Measurements from ENCODE around the gene TPM4. TPM values are rescaled to one million over a fixed set of nuclear protein-coding genes. Genes with fewer than 3 reads are reported as not detected.
"Not testable (repeated sequence)": the region's sequence is repeated elsewhere in the genome, so short reads cannot be mapped to it uniquely, and the experiment has no call there.

The TPM4 gene
- total RNA-seq (2014; rRNA removed; shearing (Covaris generic); ENCODE audit: low replicate concordance): 1,104 and 1,574 TPM in 2 replicates

GRCh38 chr19:16076154-16076957, at the start of gene TPM4:
Gene TPM4, plus strand, starts transcription at chr19:16076495. Its CDS starts 71 bp downstream, at chr19:16076566.
- Histone ChIP-seq H3K27me3 (no peaks in the 10 kb centered on the region), H3K36me3 (peaks cover 88% of the 10 kb centered on the region), H3K4me3 (peak within 1 kb of the TSS; percentile 73), H3K9me3 (no peaks in the 10 kb centered on the region)
- peak; percentile 99 for DNase-seq

DNA sequence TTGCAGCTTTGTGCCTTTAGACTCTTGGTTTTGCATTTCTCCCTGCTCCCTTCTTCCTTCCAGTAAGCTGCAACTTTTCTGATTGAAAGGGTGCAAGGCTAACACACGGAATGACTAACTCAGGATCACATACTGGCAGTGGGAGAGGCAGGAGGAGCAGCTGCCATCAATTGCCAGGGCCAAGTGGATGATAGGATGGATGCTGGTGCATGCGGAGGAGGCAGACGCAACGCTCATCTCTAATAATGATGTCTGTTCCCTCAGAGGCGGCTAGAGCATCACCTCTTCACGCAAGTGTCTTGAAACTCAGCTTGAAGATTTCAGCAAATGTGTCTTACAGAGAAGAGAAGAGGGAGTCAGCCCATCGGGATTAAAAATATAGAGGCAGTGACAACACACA, 49.5 kb upstream of the TPM4 start:
- no peak overlapping the region for H3K4me3 ChIP-seq
- no peak for DNase-seq
- H3K9me3 ChIP-seq: no peaks in the 10 kb centered on the region
- H3K36me3 ChIP-seq: no peaks in the 10 kb centered on the region
- no peaks in the 10 kb centered on the region for H3K27me3 ChIP-seq

DNA sequence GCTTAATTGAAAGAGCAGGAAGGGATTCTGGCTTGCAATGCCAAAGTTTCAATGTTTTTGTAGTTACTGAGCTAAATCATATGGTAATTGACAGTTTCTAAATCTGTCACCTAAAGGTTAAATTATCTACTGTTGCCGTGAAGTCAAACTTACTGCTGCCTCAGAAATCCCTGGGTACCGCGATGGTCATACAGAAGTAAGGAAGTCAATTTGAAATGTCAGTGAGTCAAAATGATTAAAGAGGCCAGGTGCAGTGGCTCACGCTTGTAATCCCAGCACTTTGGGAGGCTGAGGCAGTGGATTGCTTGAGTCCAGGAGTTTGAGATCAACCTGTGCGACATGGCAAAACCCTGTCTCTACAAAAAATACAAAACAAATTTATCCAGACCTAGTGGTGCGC, 48.8 kb upstream of the TPM4 start:
- H3K27me3 ChIP-seq: no peaks in the 10 kb centered on the region
- H3K9me3 ChIP-seq: no peaks in the 10 kb centered on the region
- no peak for DNase-seq

GRCh38 chr19:16030155-16030554, 46.1 kb upstream of the TPM4 start:
- not testable (repeated sequence) for H3K27me3 ChIP-seq, DNase-seq, H3K9me3 ChIP-seq

More for the DNA sequence above, 48.8 kb upstream of the TPM4 start:
- Histone ChIP-seq H3K4me3 (no peak overlapping the region), H3K36me3 (no peaks in the 10 kb centered on the region)

DNA sequence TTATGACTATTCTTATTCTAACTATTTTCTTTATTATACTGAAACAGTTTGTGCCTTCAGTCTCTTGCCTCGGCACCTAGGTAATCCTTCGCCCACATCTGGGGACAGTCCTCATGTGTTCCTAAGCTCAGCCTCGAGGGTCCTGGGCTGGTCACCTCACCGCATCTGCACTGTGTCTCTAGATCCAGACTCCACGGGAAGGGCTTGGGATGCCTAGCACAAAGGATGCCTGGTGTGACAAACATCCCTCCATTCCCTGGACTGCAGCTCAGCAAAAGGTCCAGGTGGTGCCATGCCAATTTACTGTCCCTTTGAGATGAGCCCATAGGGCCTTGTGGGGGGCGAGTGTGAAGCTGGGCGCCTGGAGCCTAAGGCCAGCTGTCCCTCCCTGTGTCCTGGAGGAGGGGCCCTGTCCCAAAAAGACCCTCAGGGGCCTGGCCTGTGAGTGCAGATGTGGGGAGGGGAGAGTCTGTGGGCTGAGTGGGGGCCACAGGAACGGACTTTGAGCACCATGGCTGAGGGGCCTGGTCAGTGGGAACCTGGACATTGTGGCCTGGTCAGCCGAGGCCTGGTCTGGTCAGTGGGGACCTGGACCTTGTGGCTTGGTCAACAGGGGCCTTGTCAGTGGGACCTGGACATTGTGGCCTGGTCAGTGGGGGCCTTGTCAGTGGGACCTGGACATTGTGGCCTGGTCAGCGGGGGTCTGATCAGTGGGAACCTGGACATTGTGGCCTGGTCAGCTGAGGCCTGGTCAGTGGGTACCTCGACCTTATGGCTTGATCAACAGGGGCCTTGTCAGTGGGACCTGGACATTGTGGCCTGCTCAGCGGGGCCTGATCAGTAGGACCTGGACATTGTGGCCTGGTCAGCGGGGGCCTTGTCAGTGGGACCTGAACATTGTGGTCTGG, 45.1 kb upstream of the TPM4 start:
- Histone ChIP-seq H3K9me3 (no peaks in the 10 kb centered on the region), H3K4me3 (no peak overlapping the region), H3K36me3 (no peaks in the 10 kb centered on the region), H3K27me3 (no peaks in the 10 kb centered on the region)
- no peak for DNase-seq

More at GRCh38 chr19:16030155-16030554, 46.1 kb upstream of the TPM4 start:
- H3K36me3 ChIP-seq, H3K4me3 ChIP-seq: not testable (repeated sequence)

DNA sequence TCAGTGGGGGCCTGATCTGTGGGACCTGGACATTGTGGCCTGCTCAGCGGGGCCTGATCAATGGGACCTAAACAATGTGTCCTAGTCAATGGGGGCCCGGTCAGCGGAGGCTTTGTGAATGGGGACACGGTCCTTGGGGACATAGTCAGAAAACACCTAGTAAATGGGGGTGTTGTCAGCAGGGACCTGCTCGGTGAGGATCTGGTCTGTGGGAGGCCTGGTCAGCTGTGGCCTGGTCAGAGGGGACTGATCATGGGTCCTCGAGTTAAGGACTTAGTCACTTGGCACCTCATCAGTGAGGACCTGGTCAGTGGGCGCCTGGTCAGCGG, 44.5 kb upstream of the TPM4 start:
- Histone ChIP-seq H3K4me3 (no peak overlapping the region), H3K36me3 (no peaks in the 10 kb centered on the region), H3K9me3 (no peaks in the 10 kb centered on the region), H3K27me3 (no peaks in the 10 kb centered on the region)
- no peak for DNase-seq

DNA sequence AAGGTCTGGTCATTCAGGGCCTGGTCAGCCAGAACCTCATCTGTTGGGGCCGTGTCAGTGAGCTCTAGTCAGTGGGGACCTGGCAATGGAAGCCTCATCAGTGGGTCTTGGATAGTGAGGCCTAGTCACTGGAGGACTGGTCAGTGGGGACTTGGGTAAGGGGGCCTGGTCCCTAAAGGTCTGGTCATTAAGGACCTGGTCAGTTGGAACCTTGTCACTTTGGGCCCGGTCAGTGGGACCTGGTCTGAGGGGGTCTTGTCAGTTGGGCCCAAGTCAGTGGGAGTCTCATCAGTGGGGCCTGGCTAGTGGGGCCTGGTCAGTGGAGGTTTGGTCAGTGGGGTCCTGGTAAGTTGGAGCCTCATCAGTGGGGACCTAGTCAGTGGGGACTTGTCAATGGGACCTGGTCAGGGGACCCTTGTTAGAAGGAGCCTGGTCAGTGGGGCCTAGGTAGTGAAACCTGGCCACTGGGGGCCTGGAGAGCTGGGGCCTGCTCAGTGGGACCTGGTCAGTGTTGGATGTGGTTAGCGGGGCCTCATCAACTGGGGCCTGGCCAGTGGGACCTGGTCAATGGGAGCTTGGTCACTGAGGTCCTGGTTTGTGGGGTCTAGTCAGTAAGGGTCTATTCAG, 43.7 kb upstream of the TPM4 start:
- H3K4me3 ChIP-seq: no peak overlapping the region
- H3K9me3 ChIP-seq: no peaks in the 10 kb centered on the region
- no peaks in the 10 kb centered on the region for H3K27me3 ChIP-seq
- no peak for DNase-seq
- no peaks in the 10 kb centered on the region for H3K36me3 ChIP-seq

GRCh38 chr19:16033136-16033530, 43.2 kb upstream of the TPM4 start:
- no peaks in the 10 kb centered on the region for H3K9me3 ChIP-seq
- no peaks in the 10 kb centered on the region for H3K36me3 ChIP-seq
- H3K4me3 ChIP-seq: no peak overlapping the region
- DNase-seq: no peak
- no peaks in the 10 kb centered on the region for H3K27me3 ChIP-seq

- Histone ChIP-seq H3K36me3 (no peaks in the 10 kb centered on the region), H3K4me3 (no peak overlapping the region), H3K9me3 (no peaks in the 10 kb centered on the region), H3K27me3 (no peaks in the 10 kb centered on the region)
- no peak for DNase-seq
These were observed 42.6 kb upstream of the TPM4 start for GRCh38 chr19:16033721-16034120.

DNA sequence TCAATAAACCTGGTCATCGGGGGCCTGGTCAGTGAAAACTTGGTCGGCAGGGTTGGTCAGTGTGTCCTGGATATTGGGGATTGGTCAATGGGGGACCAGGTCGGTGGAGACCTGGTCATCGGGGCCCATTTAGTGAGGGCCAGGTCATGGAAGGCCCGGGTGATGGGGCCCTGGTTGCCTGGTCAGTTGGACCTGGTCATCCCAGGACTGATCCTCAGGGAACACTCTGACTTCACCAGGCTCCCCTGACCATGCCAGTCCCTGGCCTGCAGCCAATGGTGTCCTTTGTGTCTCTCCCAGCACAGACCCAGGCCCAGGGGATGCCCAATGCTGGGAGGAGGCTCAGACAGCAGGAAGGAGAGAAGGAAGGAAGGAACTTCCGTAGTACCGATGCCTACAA, 42.1 kb upstream of the TPM4 start:
- no peak for DNase-seq
- Histone ChIP-seq H3K27me3 (no peaks in the 10 kb centered on the region), H3K9me3 (no peaks in the 10 kb centered on the region), H3K4me3 (no peak overlapping the region), H3K36me3 (no peaks in the 10 kb centered on the region)

GRCh38 chr19:16034958-16035560, 41.2 kb upstream of the TPM4 start:
- no peak for DNase-seq
- Histone ChIP-seq H3K9me3 (no peaks in the 10 kb centered on the region), H3K27me3 (no peaks in the 10 kb centered on the region), H3K36me3 (no peaks in the 10 kb centered on the region), H3K4me3 (no peak overlapping the region)

GRCh38 chr19:16035601-16036297, 40.5 kb upstream of the TPM4 start:
- Histone ChIP-seq H3K9me3 (no peaks in the 10 kb centered on the region), H3K4me3 (no peak overlapping the region), H3K36me3 (no peaks in the 10 kb centered on the region), H3K27me3 (no peaks in the 10 kb centered on the region)
- DNase-seq: no peak

DNA sequence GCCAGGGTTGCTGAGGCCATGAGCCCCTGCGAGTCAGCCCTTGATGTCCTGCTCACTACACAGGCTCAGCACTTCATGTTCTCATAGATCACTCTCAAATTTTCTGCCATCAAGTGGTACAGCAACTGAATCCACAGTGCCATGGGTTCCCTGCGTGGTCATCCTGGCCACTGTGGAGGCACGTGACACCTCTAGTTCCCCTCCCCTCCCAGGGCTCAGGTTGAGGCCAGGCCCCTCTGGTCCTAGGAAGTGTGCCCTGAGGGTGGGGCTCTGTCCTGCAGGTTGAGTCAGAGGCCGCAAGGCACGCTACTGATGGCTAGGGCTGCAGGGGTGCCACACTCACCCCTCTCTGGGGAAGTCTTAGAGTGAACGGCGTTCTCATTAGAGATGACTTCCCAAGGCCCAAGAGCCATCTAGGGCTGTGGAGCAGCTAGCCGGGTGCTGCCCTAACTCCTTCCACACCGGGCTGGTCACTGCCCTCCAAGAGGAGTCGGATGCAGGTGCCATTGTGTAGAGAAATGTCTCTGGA, 39.8 kb upstream of the TPM4 start:
- Histone ChIP-seq H3K9me3 (no peaks in the 10 kb centered on the region), H3K4me3 (no peak overlapping the region), H3K27me3 (no peaks in the 10 kb centered on the region), H3K36me3 (no peaks in the 10 kb centered on the region)
- DNase-seq: no peak

DNA sequence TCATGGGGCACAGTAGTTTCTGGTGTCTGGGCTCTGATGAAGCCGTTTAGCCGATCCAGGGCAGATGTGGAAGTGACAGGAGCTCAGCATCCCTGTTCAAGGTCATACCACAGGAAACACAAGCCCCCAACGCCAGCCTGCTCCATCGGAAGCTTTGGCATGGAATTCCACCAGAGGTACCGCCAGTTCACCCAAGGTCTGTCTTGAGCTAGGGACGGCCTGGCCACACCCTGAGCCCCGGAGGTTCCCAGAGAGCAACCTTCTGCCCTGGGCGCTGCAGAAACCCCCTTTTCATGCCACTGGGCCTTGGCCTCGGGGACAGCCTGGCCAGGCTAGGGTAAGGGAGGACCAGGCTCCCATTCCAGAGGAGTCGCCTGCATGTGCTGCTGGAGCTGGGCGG, 39.4 kb upstream of the TPM4 start:
- Histone ChIP-seq H3K36me3 (no peaks in the 10 kb centered on the region), H3K27me3 (no peaks in the 10 kb centered on the region), H3K9me3 (no peaks in the 10 kb centered on the region), H3K4me3 (no peak overlapping the region)
- no peak for DNase-seq

- DNase-seq: no peak
- no peak overlapping the region for H3K4me3 ChIP-seq
- no peaks in the 10 kb centered on the region for H3K27me3 ChIP-seq
- H3K36me3 ChIP-seq: no peaks in the 10 kb centered on the region
- no peaks in the 10 kb centered on the region for H3K9me3 ChIP-seq
These were observed 38.7 kb upstream of the TPM4 start for GRCh38 chr19:16037424-16038195.

All from MG63 (cell line).